ENCODE results near the gene CPT1A.

Gene CPT1A

DNA sequence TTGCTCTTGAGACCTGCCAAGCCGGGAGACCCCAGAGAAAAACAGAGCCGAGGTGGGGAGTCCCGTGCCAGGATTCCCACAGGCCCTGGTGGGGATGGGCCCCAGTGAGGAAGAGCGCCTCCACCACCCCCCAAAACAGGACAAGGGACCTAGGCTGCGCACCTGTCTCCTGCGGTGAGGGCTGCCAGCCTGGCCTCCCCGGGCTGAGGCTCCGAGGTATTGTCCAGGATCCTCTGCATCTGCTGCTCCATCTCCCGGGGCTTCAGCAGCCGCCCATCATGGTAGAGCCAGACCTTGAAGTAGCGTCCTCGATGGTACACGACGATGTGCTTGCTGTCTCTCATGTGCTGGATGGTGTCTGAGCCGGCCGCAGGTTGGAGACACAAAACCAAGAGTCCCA, 57.1 kb downstream of the CPT1A start:
- no peak for DNase-seq

DNA sequence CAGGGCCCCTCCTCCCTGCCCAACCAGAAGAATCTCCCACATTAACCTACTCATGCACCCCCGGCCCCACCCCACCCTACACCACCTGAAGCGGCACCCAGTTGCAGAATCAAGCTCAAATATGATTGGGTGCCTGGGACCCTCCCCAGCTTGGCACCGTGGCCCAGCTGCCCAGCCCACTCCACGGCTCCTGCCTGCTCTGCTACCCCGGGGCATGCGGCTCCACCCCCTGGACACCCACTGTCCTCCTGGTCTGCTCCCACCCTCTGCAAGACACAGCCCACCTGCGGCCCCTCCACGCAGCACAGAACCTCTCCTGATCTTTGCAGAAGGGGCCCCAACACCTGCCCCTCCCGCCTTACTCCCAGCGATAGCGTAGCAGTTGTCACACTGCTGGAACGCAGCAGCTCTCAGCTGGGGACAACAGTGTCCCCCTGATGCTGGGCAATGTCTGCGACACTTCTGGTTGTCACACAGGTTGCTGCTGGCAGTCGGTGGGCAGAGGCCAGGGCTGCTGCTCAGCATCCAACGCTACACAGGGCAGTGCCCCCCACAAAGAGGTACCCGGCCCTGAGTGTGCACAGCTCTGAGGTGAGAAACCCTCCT, 58.4 kb downstream of the CPT1A start:
- DNase-seq, result no peak

DNA sequence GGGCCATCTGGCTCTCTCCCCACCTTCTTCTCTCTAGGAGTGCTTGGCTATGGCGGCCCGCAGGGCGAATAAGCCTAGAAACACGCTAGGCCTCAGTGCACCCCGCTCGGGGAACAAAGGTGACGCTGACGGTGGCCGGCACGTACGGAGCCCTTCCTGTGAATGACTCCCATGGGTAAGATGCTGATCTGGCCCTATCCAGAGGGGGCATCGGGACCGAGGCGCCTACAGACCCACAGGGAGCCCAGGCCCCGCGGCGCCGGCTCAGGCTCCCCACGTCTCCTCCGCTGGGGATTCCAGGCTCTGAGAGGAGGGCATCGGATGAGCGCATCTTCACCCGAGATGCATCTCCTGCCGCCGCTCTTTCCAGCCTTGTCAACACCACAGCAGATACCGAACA, 59.0 kb downstream of the CPT1A start:
- no peak for DNase-seq

DNA sequence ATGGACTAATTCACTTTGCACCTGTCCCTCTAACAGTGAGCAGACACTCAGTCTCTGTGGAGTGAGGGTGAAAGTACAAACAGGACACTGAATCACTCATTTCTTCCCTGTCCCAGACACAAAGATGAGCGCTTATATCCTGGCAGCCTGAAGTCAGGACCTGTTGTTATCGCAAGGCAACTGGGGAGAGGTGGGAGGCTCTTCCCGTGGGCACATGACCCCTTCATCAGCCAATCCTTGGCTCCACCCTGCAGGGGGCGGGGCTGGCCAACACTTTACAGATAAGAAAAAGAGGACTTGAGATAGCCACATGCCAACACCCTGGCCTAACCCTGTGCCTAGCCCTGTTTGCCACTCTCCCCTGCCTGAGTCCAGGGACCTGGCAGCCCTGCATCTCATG, 60.9 kb downstream of the CPT1A start:
- no peak for DNase-seq

DNA sequence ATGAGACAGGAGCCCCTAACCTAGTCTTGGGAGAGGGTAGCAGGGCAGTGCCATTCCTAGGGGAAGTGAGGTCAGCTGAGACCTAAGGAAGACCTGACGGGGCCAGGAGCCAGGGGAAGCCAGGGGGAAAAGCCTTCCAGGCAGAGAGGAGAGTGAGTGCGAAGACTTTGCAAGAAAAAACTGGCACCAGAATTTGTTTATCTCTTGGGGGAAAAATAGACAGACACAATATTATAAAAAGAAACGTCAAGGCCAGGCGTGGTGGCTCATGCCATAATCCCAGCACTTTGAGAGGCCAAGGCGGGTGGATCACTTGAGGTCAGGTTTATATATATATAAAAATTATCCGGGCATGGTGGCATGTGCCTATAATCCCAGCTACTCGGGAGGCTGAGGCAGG, 63.5 kb downstream of the CPT1A start:
- no peak for DNase-seq

DNA sequence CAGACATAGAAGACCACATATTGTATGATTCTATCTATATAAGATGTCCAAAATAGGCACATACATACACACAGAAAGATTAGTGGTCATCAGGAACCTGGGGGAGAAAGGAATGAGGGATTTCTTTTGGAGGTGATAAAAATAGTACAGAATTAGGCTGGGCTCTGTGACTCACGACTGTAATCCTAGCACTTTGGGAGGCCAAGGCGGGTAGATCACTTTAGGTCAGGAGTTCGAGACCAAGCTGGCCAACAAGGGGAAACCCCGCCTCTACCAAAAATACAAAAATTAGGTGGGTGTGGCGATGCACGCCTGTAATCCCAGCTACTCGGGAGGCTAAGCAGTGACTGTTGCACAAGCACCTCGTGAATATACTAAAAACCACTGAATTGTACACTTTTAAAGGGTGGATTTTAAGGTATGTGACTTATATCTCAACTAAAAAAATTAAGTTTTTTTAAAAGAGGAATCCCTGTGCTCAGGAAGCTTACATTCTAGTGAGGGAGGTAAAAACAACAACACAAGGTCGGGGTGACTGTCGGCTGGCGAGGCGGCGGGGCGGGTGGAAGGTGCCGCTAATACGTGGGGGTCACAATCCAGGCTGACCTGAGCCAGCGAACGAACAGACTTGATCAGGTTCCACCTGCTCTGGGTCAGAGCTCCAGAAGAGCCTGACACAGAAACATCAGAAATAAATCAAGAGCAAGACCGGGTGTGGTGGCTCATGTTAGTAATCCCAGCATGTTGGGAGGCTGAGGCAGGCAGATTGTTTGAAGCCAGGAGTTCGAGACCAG, 65.1 kb downstream of the CPT1A start:
- no peak for DNase-seq

DNA sequence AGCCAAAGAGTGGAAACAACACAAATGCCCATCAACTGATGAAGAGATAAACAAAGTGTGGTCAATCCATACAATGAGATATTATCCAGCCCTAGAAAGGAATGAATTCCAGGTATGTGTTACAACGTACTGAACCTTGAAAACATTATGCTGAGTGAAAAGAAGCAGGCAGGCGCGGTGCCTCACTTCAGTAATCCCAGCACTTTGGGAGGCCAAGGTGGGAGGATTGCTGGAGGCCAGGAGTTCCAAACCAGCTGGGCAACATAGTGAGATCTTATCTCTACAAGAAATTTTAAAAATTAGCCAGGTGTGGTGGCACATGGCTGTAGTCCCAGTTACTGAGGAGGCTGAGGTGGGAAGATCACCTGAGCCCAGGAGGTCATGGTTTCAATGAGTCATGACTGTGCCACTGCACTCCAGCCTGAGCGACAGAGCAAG, 65.7 kb downstream of the CPT1A start:
- no peak for DNase-seq

DNA sequence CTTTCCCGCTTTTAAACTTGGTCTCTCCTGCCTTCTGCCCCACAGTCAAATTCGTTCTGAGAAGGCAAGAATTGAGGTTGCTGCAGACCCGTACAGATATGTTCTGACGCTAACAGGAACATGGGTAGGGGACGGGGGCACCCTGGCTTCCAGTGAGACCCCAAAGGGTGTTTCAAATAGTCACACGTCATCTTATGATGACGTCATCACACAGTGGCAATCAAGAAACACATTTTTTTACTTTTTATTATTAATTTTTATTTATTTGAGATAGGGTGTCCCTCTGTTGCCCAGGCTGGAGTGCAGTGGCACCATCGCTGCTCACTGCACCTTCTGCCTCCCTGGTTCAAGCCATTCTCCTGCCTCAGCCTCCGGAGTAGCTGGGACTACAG, 67.5 kb downstream of the CPT1A start:
- DNase-seq, result no peak

DNA sequence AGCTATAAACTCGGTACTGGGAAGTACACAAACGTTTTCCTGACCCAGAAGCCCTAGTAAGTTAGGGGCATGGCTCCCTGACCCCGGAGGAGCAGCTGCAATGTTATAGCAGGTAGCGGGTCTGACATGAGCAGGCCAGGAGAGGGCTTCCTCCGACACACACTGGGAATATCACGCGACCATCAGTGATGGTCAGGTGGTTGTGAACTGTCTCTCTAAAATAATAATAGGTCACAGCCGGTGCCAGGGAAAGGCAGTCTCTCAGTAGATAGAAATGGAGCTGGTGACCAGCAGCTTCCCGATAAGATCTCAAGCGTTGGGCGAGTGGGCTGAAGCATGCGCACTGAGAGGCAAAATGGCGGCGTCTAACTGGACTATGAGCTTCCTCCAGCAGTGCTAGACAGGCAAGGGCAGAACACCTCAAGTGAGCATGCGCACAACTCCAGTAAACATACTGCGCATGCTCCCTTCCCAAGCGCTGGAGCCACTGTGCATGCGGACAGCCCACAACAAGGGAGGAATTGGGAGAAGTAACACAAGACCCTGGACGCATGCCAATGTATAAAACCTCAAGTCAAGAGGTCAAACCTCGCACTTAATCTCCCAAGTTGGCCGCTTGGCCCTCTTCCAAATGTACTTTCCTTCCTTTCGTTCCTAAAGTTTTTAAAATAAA, 68.1 kb downstream of the CPT1A start:
- DNase-seq, result no peak

DNA sequence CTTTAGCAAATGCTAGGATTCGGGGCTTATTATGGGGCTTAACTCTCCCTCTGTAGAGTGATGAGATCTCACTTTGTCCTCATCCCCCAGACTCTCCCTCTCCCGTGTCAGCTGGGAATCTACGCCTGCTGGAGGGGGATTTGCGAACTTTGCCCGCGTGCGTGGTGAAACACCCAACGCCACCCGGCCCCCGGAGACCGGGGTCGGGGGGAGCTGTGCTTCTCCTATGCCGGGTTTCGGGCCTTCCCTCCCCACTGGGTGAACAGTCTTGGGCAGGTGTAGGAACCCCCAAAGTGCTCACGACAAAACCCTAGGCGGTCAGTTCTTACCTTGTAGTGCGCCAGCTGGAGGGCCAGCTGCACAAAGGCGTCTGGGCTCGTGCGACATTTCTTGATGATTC, 68.8 kb downstream of the CPT1A start:
- no peak for DNase-seq

DNA sequence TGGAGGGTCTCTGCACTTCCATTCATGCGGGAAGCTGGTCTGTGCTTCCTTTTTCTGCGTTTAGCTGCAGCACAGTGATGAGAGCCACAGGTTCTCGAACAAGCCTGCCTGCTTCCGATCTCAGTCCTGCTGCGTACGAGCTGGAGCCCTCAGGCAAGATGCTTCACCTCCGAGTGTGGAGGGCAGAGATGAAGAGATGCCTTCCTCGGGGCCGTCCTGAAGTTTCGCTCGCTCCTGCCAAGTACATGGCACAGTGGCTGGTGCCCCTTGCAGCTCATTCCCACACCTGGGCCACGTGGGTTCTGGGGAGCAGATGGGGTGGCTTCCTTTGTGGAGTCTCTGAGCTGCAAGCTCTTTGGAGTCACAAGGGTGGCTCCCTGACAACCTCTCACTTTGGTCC, 70.9 kb downstream of the CPT1A start:
- DNase-seq, result no peak

DNA sequence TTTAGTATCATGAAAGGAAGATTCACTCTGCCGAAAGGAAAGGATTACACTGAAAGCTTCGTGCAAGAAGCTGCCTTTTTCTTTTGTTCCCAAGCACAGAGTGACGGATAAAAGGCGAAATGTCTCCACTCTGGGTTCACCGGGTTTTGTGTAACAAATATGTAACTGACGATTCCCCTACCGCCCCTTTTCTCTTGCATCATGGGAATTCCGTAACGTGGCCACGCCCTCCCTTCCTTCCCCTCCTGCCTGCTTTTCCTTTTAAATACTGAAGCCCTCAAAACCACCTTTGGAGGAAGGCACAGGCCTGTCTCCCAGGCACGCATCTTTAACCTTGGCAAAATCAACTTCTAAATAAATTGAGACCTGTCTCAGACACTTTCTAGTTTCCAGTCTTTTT, 74.0 kb downstream of the CPT1A start:
- DNase-seq, result no peak

DNA sequence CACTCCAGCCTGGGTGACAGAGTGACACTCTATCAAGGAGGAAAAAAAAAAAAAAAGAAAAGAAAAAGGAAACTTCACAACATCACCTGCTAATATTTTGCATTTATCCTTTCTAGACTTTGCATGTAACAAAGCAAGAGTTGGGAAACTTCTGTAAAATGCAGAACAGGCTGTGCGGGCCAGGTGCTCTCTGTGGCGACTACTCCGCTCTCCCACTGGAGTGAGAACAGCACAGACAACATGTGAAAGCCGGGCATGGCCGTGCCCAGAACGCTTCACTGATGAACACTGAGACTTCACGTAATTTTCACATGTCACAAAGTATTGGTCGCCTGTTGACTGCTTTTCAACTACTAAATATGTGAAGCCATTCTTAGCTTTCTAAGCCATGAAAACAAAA, 74.9 kb downstream of the CPT1A start:
- no peak for DNase-seq

DNA sequence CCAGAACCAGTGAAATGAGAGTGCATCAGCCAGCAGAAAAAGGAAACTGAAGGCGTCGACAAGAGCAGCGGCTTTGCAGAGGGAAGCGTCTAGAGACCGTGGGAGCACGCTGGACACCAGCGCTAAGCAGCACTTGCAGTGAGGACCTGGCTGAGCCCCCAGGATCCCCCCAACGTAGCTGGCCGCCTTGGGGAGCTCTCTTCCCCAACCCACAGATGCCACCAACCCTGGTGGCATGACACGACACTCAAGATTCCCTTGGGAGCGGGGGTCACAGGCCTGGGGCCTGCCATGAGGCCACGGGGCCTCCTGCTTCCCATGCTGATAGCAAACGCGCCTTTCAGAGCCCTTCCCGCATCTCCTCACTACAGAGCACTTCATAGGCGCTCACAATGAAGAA, 77.0 kb downstream of the CPT1A start:
- DNase-seq, result no peak

DNA sequence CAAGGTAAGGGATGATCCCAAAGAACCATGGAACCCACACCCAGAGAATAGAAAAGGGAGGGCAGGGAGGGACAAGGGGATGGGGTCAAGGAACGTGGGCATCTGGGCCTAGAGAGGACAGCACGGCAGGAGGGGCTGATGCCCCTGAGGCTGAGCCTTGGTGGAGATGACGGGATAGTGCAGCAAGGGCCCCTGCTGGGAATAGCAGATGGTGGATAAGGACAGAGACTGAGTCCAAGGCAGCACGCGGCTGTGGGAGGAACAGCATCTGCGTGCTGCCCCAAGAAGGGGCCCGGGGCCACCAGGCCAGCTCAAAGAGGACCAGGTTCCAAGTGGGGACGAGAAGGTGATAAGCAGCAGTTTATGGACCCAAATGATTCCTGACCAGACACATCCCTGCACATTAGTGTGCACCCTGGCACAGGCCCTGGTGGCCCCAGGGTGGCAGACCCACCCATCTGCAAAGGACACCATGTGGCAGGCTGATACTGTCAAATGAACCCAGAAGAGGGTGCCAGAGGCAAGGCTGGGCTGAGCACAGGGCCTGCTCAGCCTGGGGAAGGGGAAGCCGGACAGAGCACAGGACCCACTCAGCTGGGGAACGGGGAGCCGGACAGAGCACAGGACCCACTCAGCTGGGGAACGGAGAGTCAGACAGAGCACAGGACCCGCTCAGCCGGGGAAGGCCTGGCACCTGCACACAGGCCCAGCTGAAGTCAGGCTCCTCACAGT, 77.6 kb downstream of the CPT1A start:
- DNase-seq, result no peak

DNA sequence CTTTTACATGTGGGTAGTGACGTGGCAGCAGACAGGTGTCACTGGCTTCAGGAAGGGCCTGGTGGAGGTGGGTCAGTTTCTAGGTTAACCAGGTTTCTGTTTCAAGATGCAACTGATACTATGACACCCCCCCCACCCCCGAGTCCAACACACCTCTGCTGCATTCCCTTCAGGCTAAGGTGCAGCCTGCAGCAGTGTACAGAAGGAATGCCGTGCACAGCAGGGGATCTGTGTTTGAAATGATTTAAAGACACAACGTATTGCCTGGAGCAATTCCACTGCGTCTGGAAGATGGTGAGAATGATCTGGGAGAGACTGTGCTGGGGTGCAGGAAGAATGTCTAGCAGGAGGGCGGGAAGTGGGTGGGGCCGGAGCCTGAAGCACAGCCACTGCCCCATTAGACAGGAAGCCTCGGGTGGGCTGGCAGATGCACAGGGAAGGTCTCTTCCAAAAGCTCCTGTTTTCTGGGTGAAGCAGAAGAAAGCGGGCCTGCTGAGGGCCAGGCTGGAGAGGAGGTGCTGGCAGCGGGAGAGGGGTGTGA, 78.5 kb downstream of the CPT1A start:
- no peak for DNase-seq

DNA sequence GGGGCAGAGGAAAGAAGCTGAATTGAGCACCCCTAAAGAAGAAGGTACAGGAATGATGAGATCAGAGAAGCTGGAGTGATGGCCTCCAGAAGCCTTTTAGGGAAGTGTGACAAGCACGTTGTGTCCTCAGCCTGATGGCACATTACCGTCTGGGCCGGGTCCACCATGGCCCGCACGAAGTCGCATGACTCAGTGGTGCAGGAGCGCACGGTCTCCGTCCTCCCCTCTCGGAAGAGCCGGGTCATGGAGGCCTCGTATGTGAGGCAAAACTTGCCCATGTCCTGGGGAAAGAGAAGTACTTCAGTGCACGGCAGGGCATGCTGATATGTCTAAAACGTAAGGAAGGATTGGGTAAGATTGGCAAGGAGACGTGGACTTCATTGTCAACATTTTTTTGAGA, 79.2 kb downstream of the CPT1A start:
- DNase-seq, result no peak

DNA sequence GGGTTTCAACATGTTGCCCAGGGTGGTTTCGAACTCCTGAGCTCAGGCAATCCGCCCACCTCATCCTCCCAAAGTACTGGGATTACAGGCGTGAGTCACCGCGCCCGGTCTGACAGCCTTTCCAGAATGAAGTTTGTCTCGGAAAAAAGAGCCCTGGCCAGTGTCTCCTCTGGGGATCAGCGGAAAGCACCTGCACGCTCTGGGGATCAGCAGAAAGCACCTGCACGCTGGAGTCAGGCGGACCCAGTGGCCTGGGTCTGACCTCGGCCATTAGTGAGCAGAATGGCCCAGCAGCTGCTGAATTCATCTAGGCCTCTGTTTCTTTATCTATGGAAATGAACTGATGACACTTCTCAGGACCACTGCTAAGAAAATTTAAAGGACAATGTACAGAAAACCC, 79.9 kb downstream of the CPT1A start:
- DNase-seq, result no peak

DNA sequence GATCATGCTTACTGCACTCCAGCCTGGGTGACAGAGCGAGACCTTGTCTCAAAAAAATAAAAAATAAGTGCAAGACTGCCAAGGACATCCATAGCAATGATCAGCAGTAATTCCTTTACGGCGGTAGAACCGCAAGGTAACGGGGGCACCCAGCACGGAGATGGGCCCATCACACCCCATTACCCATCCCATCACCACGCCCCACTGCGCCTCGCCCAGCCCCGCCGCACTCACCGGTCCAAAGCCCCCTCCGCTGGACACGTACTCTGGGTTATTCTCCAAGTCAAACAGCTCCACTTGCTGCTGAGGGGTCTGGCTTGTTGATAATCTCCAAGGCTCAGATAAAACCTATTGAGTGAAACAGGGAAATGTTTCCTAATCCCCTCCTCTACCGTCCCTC, 81.7 kb downstream of the CPT1A start:
- no peak for DNase-seq

DNA sequence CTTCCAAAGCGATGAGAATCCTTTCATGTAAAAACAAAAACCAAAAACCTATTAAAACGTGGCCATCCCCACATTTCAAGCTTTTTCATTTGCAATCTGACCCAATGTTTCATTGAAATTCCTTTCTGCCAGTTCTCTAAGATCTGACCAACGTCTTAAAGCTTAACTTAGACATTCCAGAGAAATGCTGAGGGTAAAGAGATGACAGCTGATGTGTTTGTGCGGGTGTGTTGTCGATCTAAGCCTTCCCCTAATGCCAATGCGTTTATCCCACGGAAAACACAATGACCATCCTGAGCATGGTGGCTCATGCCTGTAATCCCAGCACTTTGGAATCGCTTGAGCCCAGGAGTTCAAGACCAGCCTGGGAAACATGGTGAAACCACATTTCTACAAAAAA, 84.0 kb downstream of the CPT1A start:
- no peak for DNase-seq

DNA sequence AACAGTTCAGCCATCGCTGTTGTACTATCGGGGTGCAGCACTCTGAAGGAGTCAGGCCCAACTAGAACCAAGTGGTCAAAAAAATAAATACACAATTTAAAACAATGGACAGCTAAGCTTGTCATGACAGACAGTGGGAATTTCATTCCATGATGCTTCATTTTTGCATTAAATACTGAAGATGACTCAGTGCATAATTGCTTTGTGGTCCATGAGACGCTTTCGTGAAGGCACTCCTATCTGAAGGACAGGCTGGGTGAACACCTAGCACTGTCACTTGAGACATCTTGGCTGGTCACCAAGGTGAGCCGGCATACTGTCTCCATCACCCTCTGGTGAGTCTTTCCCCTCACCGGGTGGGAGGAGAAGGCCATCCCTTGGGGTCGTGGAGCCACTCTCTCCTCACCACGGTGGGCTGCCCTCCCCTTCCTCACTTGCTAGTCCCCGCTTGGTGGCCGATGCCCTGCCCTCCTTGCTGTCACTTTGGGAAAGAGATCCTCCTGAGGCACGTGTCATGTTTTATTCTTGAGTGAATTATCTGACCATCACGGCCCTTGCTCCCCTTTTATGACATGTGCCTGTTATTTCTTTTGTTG, 85.4 kb downstream of the CPT1A start:
- DNase-seq, result no peak

DNA sequence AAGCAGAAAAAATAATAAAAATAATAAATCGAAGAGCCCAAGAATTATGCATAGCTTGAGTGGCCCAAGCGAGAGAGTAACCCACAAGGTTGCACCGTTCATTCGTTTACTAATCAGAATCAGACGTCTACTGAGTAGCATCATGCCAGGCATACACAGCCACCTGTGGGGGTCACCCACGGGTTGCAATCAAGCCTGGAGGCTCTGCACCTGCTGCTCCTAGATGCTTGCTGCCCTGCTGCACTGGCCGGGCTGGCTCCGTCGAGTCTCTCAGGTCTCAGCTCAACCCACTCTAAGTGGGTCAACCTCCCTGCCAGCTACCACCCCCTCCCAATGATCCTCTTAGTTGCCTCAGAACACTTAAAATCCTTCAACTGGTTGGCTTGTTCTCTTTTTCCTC, 88.4 kb downstream of the CPT1A start:
- no peak for DNase-seq

DNA sequence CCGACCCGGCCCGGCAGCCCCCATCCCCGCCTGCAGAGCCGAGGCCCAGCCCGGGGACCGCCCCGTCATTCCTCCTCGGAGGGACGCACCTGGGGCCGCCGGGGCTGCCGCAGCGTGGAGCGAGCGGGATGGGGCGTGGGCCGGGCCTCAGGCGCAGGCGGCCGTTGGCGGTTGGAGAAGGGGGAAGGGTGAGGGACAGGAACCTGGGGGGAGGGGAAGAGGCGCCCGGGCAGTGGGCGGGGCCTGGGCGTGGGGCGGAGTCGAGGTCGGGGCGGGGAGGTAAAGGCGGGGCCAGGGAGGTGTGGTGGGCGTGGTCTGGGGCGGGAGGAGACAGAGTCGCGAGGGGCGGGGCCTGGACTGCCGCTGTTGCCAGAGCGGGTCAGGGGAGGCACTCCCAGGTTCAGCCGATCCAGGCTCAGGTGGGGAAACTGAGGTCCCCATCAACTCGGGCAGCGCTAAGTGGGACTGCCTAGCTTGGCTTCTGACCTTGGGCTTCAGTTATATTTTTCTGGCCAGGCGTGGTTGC, 90.3 kb downstream of the CPT1A start, which contains the start of gene TESMIN:
TESMIN (minus strand) TSS at position 190 of the 526 bp plus-strand sequence. CDS start 860 bp downstream, outside the sequence.
- peak; percentile 74 to 93 (median 90) for DNase-seq
